Measurements from ENCODE around the gene DNLZ. TPM values are rescaled to one million over a fixed set of nuclear protein-coding genes. Genes with fewer than 3 reads are reported as not detected.

Gene DNLZ
- total RNA-seq, 2 donors from 2014 or later, result 39.4 to 41.3 TPM

GRCh38 chr9:136346157-136346481 lies 17.4 kb downstream of the DNLZ start:
- no peaks in the 10 kb centered on the region for H3K27me3 ChIP-seq (replicated peaks; ENCODE audit: insufficient read depth)
- H3K27ac ChIP-seq, result peak overlapping the region; percentile 81 to 86
- TF ChIP-seq, protein P1, sequence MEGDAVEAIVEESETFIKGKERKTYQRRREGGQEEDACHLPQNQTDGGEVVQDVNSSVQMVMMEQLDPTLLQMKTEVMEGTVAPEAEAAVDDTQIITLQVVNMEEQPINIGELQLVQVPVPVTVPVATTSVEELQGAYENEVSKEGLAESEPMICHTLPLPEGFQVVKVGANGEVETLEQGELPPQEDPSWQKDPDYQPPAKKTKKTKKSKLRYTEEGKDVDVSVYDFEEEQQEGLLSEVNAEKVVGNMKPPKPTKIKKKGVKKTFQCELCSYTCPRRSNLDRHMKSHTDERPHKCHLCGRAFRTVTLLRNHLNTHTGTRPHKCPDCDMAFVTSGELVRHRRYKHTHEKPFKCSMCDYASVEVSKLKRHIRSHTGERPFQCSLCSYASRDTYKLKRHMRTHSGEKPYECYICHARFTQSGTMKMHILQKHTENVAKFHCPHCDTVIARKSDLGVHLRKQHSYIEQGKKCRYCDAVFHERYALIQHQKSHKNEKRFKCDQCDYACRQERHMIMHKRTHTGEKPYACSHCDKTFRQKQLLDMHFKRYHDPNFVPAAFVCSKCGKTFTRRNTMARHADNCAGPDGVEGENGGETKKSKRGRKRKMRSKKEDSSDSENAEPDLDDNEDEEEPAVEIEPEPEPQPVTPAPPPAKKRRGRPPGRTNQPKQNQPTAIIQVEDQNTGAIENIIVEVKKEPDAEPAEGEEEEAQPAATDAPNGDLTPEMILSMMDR (IDR thresholded peaks at IDR 0.05), result peak; percentile 5
- H3K9me3 ChIP-seq, result no peaks in the 10 kb centered on the region
- no peaks in the 10 kb centered on the region for H3K36me3 ChIP-seq
- DNase-seq (ENCODE audit: low spot score) (no peak), ATAC-seq (ENCODE audit: insufficient number of reproducible peaks, low FRiP score, low read depth) (no peak)
- H3K4me3 ChIP-seq, result peak overlapping the region; percentile 73
- peaks cover 4 to 40% of the 10 kb centered on the region in 2 donors for H3K4me1 ChIP-seq (ENCODE audit: control insufficient read depth in 1 of 2, low read depth in 2 of 2)

DNA sequence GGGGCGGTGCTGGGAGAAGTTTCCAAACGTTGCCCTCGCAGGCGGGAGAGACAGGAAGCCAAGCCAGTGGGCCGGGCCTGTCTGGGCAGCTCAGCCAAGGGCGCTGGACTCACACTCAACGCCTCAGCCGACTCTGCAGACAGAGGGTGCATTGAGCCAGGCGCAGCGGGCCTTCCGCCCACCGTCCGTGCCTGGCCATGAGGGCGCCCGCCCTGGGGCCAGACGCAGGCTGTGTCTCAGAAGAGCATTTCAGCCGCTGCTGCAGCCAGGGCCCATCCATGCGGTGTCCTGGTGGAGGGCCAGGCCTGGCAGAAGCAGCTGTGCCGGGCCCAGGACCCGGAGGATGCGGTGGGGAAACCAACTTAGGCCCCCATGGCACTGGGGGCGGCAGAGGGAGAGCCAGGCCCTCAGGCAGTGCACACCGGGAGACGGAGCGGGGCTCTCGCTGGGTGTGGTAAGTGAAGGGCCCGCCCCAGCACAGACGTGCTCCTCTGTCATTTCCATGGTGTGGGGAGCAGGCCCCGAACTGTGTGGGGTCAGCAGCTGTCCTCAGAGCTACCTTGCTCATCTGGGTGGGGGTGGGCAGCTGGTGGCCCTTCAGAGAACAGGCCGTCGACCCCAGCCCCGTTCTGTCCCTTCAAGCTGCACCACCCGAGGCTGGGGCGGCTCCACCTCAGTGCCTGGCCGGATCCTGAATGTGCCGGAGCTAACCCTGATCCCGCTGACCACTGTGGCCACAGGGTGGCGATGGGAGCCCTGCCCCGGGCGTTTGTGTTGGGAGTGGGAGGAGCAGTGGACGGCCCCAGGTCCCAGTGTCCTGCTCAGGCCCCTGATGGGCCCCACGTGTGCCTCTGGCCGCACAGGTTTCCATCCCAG lies 18.0 kb downstream of the DNLZ start:
- TF ChIP-seq, protein P1 (IDR thresholded peaks at IDR 0.05), result peak; percentile 63
- Histone ChIP-seq H3K4me1 (ENCODE audit: control insufficient read depth in 1 of 2, low read depth in 2 of 2) (peaks cover 4 to 40% of the 10 kb centered on the region in 2 donors), H3K36me3 (no peaks in the 10 kb centered on the region), H3K27me3 (replicated peaks; ENCODE audit: insufficient read depth) (no peaks in the 10 kb centered on the region), H3K27ac (peak overlapping the region; percentile 81 to 86), H3K4me3 (peak overlapping the region; percentile 73), H3K9me3 (no peaks in the 10 kb centered on the region)
- no peak for ATAC-seq (ENCODE audit: insufficient number of reproducible peaks, low FRiP score, low read depth)
- peak; percentile 45 for DNase-seq (ENCODE audit: low spot score)

DNA sequence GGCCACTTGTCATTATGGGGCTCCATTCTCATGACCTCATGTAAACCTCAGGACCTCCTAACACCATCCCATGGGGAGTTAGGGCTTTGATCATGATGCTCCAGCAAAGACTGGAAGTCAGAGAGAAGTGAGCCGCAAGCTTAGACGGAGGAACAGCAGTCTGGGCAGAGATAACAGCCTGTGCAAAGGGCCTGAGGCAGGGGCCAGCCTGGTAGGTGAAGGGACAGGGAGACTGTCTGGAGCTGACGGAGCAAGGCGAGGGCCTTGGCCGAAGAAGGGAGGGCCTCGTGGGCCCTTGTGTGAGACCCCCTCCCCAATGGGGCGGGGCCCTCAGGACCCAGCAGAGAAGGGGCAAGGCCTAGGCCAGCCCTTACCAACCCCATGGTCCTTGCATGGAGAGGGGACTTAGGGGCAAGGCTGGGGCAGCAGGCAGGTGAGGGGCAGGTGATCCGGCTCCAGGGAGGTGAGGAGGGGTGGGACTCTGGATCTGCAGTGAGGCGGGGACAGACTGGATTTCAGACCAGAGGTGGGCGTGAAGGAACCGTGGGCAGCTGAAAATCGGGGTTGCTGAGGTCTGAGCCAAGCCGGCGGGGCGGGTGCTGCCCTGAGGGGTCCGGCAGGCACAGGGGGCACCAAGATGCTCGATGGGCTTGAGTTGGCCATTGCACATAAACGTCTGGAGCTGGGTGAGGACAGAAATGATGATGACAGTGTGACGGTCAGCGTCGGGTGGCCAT lies 18.8 kb downstream of the DNLZ start:
- ATAC-seq (ENCODE audit: insufficient number of reproducible peaks, low FRiP score, low read depth), result no peak
- TF ChIP-seq, protein P1 (IDR thresholded peaks at IDR 0.05), result no peak
- peaks cover 4 to 40% of the 10 kb centered on the region in 2 donors for H3K4me1 ChIP-seq (ENCODE audit: control insufficient read depth in 1 of 2, low read depth in 2 of 2)
- H3K4me3 ChIP-seq, result peak overlapping the region; percentile 73
- no peaks in the 10 kb centered on the region for H3K27me3 ChIP-seq (replicated peaks; ENCODE audit: insufficient read depth)
- no peaks in the 10 kb centered on the region for H3K9me3 ChIP-seq
- H3K36me3 ChIP-seq, result peaks cover 6% of the 10 kb centered on the region
- peak overlapping the region; percentile 81 to 86 for H3K27ac ChIP-seq
- DNase-seq (ENCODE audit: low spot score), result no peak

DNA sequence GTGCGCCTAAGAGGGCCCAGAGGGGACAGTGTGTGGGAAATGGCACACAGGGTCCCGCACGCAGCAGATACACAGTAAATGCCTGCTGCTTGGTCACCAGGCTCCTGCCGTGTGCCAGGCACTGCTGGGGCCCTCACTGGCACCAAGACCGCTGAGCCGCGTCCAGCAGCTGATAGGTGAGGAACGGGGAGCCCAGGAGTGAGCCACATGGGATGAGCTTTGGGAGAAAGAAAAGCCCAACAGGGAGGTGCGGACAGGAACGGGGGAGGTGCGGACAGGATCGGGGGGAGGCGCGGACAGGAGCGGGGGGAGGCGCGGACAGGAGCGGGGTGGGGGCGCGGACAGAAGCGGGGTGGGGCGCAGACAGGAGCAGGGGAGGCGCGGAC lies 19.7 kb downstream of the DNLZ start:
- no peaks in the 10 kb centered on the region for H3K9me3 ChIP-seq
- no peaks in the 10 kb centered on the region for H3K27me3 ChIP-seq (replicated peaks; ENCODE audit: insufficient read depth)
- TF ChIP-seq, protein P1 (IDR thresholded peaks at IDR 0.05), result no peak
- no peak overlapping the region for H3K27ac ChIP-seq
- H3K36me3 ChIP-seq, result peaks cover 6% of the 10 kb centered on the region
- H3K4me1 ChIP-seq (ENCODE audit: control insufficient read depth in 1 of 2, low read depth in 2 of 2), result peaks cover 4 to 40% of the 10 kb centered on the region in 2 donors
- DNase-seq (ENCODE audit: low spot score), result no peak
- no peak for ATAC-seq (ENCODE audit: insufficient number of reproducible peaks, low FRiP score, low read depth)
- no peak overlapping the region for H3K4me3 ChIP-seq

Data from thoracic aorta (tissue), 2 donors.